Measurements from ENCODE around the gene RAPGEF6.
A peak's percentile ranks its signal among the peaks of the same experiment; 100 is the strongest.

Gene RAPGEF6

DNA sequence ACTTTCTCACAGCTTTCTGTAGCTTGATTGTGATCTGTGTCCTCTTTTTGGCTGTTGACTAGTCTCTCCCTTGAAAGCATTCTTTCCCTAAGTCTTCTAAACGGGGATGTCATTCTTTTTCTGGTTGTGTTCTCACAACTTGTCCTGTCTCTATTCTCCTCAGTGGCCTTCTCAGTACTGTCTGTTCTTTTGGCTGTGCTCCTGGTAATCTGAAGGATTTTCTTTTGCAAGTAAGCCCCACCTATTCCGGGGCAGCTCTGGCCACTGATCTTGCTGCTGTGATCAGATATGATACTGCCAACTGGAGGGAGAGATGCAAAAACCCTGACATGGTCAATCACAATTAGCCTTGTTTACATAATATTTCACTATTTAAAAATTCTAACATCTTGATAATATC is 198.9 kb downstream of the RAPGEF6 start:
- Histone ChIP-seq H3K27ac (no peak overlapping the region), H3K27me3 (ENCODE audit: insufficient read depth, low read depth, severe bottlenecking) (no peaks in the 10 kb centered on the region), H3K36me3 (peaks cover 47% of the 10 kb centered on the region), H3K4me3 (ENCODE audit: low read depth, low read length) (no peak overlapping the region), H3K9me3 (ENCODE audit: severe bottlenecking) (no peaks in the 10 kb centered on the region)
- TF ChIP-seq, protein P1, sequence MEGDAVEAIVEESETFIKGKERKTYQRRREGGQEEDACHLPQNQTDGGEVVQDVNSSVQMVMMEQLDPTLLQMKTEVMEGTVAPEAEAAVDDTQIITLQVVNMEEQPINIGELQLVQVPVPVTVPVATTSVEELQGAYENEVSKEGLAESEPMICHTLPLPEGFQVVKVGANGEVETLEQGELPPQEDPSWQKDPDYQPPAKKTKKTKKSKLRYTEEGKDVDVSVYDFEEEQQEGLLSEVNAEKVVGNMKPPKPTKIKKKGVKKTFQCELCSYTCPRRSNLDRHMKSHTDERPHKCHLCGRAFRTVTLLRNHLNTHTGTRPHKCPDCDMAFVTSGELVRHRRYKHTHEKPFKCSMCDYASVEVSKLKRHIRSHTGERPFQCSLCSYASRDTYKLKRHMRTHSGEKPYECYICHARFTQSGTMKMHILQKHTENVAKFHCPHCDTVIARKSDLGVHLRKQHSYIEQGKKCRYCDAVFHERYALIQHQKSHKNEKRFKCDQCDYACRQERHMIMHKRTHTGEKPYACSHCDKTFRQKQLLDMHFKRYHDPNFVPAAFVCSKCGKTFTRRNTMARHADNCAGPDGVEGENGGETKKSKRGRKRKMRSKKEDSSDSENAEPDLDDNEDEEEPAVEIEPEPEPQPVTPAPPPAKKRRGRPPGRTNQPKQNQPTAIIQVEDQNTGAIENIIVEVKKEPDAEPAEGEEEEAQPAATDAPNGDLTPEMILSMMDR (IDR thresholded peaks at IDR 0.05; ENCODE audit: low read depth, low read length), result no peak
- DNase-seq, result no peak

- DNase-seq, result no peak
- no peak overlapping the region for H3K27ac ChIP-seq
- peaks cover 43% of the 10 kb centered on the region for H3K36me3 ChIP-seq
- TF ChIP-seq, protein P1 (IDR thresholded peaks at IDR 0.05; ENCODE audit: low read depth, low read length), result no peak
- H3K9me3 ChIP-seq (ENCODE audit: severe bottlenecking), result no peaks in the 10 kb centered on the region
- no peaks in the 10 kb centered on the region for H3K27me3 ChIP-seq (ENCODE audit: insufficient read depth, low read depth, severe bottlenecking)
- H3K4me3 ChIP-seq (ENCODE audit: low read depth, low read length), result no peak overlapping the region
These were observed 201.9 kb downstream of the RAPGEF6 start for GRCh38 chr5:131433109-131433508.

DNA sequence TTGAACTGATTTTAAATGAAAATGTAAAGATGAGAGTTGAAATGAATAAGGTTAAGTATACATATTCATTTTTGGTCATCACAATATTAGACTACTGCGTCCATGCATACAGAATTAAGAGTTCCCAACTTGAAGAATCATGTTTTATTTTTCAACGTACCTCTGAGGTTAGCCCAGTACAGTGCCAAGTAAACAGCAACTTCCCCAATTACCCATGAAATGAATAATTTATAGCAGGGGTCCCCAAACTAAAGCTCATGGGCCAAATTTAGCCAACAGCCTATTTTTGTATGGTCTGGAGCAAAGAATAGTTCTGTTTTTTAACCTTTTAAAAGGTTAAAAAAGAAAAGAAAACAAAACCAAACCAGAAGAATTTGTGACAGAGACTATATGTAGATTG is 203.2 kb downstream of the RAPGEF6 start:
- no peaks in the 10 kb centered on the region for H3K9me3 ChIP-seq (ENCODE audit: severe bottlenecking)
- no peaks in the 10 kb centered on the region for H3K27me3 ChIP-seq (ENCODE audit: insufficient read depth, low read depth, severe bottlenecking)
- no peak overlapping the region for H3K27ac ChIP-seq
- DNase-seq, result no peak
- TF ChIP-seq, protein P1 (IDR thresholded peaks at IDR 0.05; ENCODE audit: low read depth, low read length), result no peak
- H3K4me3 ChIP-seq (ENCODE audit: low read depth, low read length), result no peak overlapping the region
- peaks cover 47% of the 10 kb centered on the region for H3K36me3 ChIP-seq

DNA sequence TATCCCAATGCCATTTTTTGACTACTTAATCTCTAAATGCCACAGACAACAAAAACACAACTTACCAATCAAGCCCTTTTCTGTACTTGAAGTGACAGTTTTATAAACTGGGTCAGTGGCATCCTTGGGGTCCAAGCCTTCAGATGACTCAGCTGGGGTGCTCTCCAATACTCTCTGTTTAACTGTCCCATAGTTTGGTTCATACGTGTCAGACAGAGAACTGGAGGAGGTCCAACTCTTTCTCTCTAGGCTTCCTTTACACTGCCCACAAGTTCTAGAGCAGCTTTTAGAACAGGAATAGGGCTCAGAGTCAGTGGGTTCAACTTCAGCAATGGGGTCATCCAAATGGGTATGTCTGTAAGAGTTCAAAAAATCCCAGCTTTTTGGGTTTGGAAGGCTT is 204.2 kb downstream of the RAPGEF6 start:
- no peak for DNase-seq
- Histone ChIP-seq H3K27me3 (ENCODE audit: insufficient read depth, low read depth, severe bottlenecking) (no peaks in the 10 kb centered on the region), H3K27ac (no peak overlapping the region), H3K4me3 (ENCODE audit: low read depth, low read length) (no peak overlapping the region), H3K36me3 (peaks cover 49% of the 10 kb centered on the region), H3K9me3 (ENCODE audit: severe bottlenecking) (no peaks in the 10 kb centered on the region)
- TF ChIP-seq, protein P1 (IDR thresholded peaks at IDR 0.05; ENCODE audit: low read depth, low read length), result no peak

- no peaks in the 10 kb centered on the region for H3K27me3 ChIP-seq (ENCODE audit: insufficient read depth, low read depth, severe bottlenecking)
- no peak overlapping the region for H3K27ac ChIP-seq
- no peaks in the 10 kb centered on the region for H3K9me3 ChIP-seq (ENCODE audit: severe bottlenecking)
- peaks cover 33% of the 10 kb centered on the region for H3K36me3 ChIP-seq
- no peak overlapping the region for H3K4me3 ChIP-seq (ENCODE audit: low read depth, low read length)
- TF ChIP-seq, protein P1 (IDR thresholded peaks at IDR 0.05; ENCODE audit: low read depth, low read length), result no peak
- no peak for DNase-seq
These were observed 209.0 kb downstream of the RAPGEF6 start for GRCh38 chr5:131426011-131426410.

DNA sequence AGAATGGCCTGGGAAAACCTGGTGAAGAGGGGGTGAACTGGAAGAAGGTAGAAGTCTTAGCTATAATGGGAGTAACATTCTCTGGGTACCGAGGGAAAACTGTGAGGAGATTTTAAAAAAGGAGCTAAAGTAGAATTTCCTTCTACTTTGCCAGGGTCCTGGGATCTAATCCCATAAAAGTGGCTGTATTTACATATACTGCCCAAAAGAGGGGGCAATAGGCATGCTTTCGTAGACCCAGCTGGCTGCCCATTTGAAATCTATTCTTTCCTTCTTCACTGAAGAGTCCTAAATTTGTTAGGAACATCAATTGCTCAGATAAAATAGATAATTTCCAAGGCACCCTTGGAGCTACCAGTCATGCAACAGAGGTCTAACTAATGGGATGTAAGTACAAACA is 212.0 kb downstream of the RAPGEF6 start:
- Histone ChIP-seq H3K9me3 (ENCODE audit: severe bottlenecking) (no peaks in the 10 kb centered on the region), H3K27me3 (ENCODE audit: insufficient read depth, low read depth, severe bottlenecking) (no peaks in the 10 kb centered on the region), H3K4me3 (ENCODE audit: low read depth, low read length) (no peak overlapping the region), H3K36me3 (peaks cover 17% of the 10 kb centered on the region), H3K27ac (no peak overlapping the region)
- DNase-seq, result no peak
- TF ChIP-seq, protein P1 (IDR thresholded peaks at IDR 0.05; ENCODE audit: low read depth, low read length), result peak; percentile 33

All from WERI-Rb-1 (cell line).